Mesendoderm (in vitro differentiated cells): Measurements from ENCODE around the gene CLEC4F.

Experiments
- DNase-seq: peaks from one replicate; pipeline ENCODE4 v3.0.0; 2013
- H2AK5ac ChIP-seq: 2 replicates; pipeline ENCODE4 v1.6.1; 2013; ENCODE audit warnings: low read length, inconsistent platforms
- H2BK120ac ChIP-seq: 2 replicates; pipeline ENCODE4 v1.6.1; 2013; ENCODE audit warnings: low read depth, mild to moderate bottlenecking, low read length, moderate library complexity, mixed read lengths
- H2BK15ac ChIP-seq: replicated peaks from 2 replicates; pipeline ENCODE4 v1.6.1; 2013; ENCODE audit warnings: low read depth, mild to moderate bottlenecking, moderate library complexity
- H2BK5ac ChIP-seq: 2 replicates; pipeline ENCODE4 v1.6.1; 2013; ENCODE audit warnings: low read length, inconsistent platforms
- H3K18ac ChIP-seq: 2 replicates; pipeline ENCODE4 v1.6.1; 2013; ENCODE audit warnings: mild to moderate bottlenecking, low read length, mixed read lengths
- H3K23ac ChIP-seq: one replicate; pipeline ENCODE4 v1.6.1; 2013; ENCODE audit warnings: low read length
- H3K27ac ChIP-seq: 2 replicates; pipeline ENCODE4 v1.5.1; 2013; ENCODE audit warnings: low read depth, mild to moderate bottlenecking, inconsistent platforms, low read length, moderate library complexity
- H3K27me3 ChIP-seq: 2 replicates; pipeline ENCODE4 v1.6.1; 2013; ENCODE audit warnings: low read length, control low read depth, mild to moderate bottlenecking, inconsistent platforms; ENCODE audit not compliant: insufficient read depth, poor library complexity
- H3K36me3 ChIP-seq: 2 replicates; pipeline ENCODE4 v1.6.1; 2013; ENCODE audit warnings: low read length, inconsistent platforms; ENCODE audit not compliant: control insufficient read depth, insufficient read depth
- H3K4ac ChIP-seq: one replicate; pipeline ENCODE4 v1.6.1; 2013; ENCODE audit warnings: low read depth, mild to moderate bottlenecking, low read length, moderate library complexity
- H3K4me1 ChIP-seq: 2 replicates; pipeline ENCODE4 v1.6.1; 2013; ENCODE audit warnings: low read depth, low read length, inconsistent platforms; ENCODE audit not compliant: control insufficient read depth
- H3K4me2 ChIP-seq: 2 replicates; pipeline ENCODE4 v1.6.1; 2013; ENCODE audit warnings: low read length
- H3K4me3 ChIP-seq: 2 replicates; pipeline ENCODE4 v1.5.1; 2013; ENCODE audit warnings: mild to moderate bottlenecking, low read length
- H3K56ac ChIP-seq: one replicate; pipeline ENCODE4 v1.6.1; 2013; ENCODE audit warnings: low read length
- H3K79me1 ChIP-seq: 2 replicates; pipeline ENCODE4 v1.6.1; 2013; ENCODE audit warnings: low read length, inconsistent platforms
- H3K79me2 ChIP-seq: 2 replicates; pipeline ENCODE4 v1.6.1; 2013; ENCODE audit warnings: mild to moderate bottlenecking, low read length; ENCODE audit not compliant: control insufficient read depth, insufficient read depth
- H3K9ac ChIP-seq: 2 replicates; pipeline ENCODE4 v1.6.1; 2013; ENCODE audit warnings: low read length, inconsistent platforms
- H4K5ac ChIP-seq: one replicate; pipeline ENCODE4 v1.6.1; 2013; ENCODE audit warnings: low read length
- H4K8ac ChIP-seq: one replicate; pipeline ENCODE4 v1.6.1; 2013; ENCODE audit warnings: low read depth, mild to moderate bottlenecking, control low read depth, low read length, moderate library complexity
- WGBS: extraction: QIAGEN DNeasy Blood & Tissue Kit; methylation state at CpG from one replicate; pipeline ENCODE4 v1.1.7; 2013; ENCODE audit warnings: low lambda C conversion rate, missing lambda C conversion rate; ENCODE audit not compliant: insufficient coverage; ENCODE audit errors: extremely low coverage; 5-methylcytosine and 5-hydroxymethylcytosine counted together

Gene CLEC4F

GRCh38 chr2:70826696-70827350 lies 6.4 kb upstream of the CLEC4F start:
- no peak overlapping the region for H3K9ac ChIP-seq
- no peak overlapping the region for H3K4me2 ChIP-seq
- H3K27me3 ChIP-seq = no peaks in the 10 kb centered on the region
- H3K27ac ChIP-seq = no peak overlapping the region
- no peaks in the 10 kb centered on the region for H3K36me3 ChIP-seq
- no peak overlapping the region for H3K4me3 ChIP-seq
- no peak overlapping the region for H3K23ac ChIP-seq
- no peak overlapping the region for H2AK5ac ChIP-seq
- H4K5ac ChIP-seq = no peak overlapping the region
- no peak overlapping the region for H3K56ac ChIP-seq
- no peaks in the 10 kb centered on the region for H3K79me2 ChIP-seq
- H2BK5ac ChIP-seq = no peak overlapping the region
- DNase-seq = no peak
- WGBS = no CpG with 5 or more reads among the region's 4 CpGs
- no peak overlapping the region for H2BK120ac ChIP-seq
- H3K4me1 ChIP-seq = no peaks in the 10 kb centered on the region
- no peak overlapping the region for H3K4ac ChIP-seq
- no peak overlapping the region for H2BK15ac ChIP-seq
- H3K18ac ChIP-seq = no peak overlapping the region
- no peaks in the 10 kb centered on the region for H3K79me1 ChIP-seq
- H4K8ac ChIP-seq = no peak overlapping the region

DNA sequence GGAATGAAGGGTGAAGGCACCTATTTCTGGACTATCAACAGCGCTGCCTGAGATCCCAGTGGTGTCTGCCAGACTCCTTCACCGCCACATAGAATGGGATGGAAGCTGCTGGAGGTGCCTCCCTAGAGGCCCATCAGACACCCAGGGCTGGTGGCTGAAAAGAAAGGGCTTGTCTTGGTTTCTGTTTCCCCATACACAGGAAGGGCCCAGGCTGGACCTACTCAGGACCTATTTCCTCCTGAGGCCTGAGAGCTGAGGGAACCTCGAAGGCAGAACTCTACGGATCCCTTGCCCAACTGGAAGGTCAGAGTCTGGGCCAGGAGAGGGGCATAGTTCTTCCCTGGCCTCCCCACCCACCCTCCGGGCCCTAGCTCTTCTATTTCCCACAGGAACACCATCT lies 2.9 kb upstream of the CLEC4F start:
- no peak overlapping the region for H4K5ac ChIP-seq
- H3K27ac ChIP-seq = no peak overlapping the region
- no peaks in the 10 kb centered on the region for H3K27me3 ChIP-seq
- H3K23ac ChIP-seq = no peak overlapping the region
- no peaks in the 10 kb centered on the region for H3K79me2 ChIP-seq
- no peaks in the 10 kb centered on the region for H3K79me1 ChIP-seq
- H3K4me3 ChIP-seq = no peak overlapping the region
- H3K18ac ChIP-seq = no peak overlapping the region
- H3K56ac ChIP-seq = no peak overlapping the region
- no peak overlapping the region for H2BK120ac ChIP-seq
- no peak overlapping the region for H3K4me2 ChIP-seq
- no peak overlapping the region for H2BK15ac ChIP-seq
- H4K8ac ChIP-seq = no peak overlapping the region
- no CpG with 5 or more reads among the region's 5 CpGs for WGBS
- H3K4me1 ChIP-seq = no peaks in the 10 kb centered on the region
- no peak overlapping the region for H3K9ac ChIP-seq
- no peak overlapping the region for H2AK5ac ChIP-seq
- H2BK5ac ChIP-seq = no peak overlapping the region
- no peaks in the 10 kb centered on the region for H3K36me3 ChIP-seq
- no peak for DNase-seq
- H3K4ac ChIP-seq = no peak overlapping the region

DNA sequence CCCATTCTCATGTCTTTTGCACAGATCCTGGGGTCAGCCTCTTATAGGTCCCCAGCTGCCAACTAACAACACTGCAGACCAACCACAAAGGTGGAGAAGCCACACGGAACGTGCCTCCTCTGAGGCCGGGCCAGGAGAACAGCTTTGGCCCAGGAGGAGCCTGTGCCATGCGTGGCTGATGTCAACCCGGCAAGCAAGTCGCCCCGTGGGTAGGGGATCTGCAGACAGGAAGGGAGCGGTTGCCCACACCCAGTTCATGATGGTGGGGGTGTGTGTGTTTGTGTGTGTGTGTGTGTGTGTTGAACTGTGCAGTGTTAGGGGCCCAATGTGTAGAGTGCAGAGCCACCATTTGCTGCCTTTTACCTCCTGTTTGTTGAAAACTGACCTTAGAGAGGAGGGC lies 2.4 kb upstream of the CLEC4F start:
- no peak overlapping the region for H2BK120ac ChIP-seq
- no peak overlapping the region for H3K27ac ChIP-seq
- H3K23ac ChIP-seq = no peak overlapping the region
- H3K56ac ChIP-seq = no peak overlapping the region
- no peak overlapping the region for H3K4me2 ChIP-seq
- H3K27me3 ChIP-seq = no peaks in the 10 kb centered on the region
- no peak overlapping the region for H3K9ac ChIP-seq
- no peak overlapping the region for H4K5ac ChIP-seq
- H3K36me3 ChIP-seq = no peaks in the 10 kb centered on the region
- no peak overlapping the region for H2BK15ac ChIP-seq
- H3K79me1 ChIP-seq = no peaks in the 10 kb centered on the region
- no peak overlapping the region for H2BK5ac ChIP-seq
- DNase-seq = no peak
- no peak overlapping the region for H3K18ac ChIP-seq
- no peak overlapping the region for H3K4me3 ChIP-seq
- H4K8ac ChIP-seq = no peak overlapping the region
- no peaks in the 10 kb centered on the region for H3K4me1 ChIP-seq
- H3K4ac ChIP-seq = no peak overlapping the region
- H3K79me2 ChIP-seq = no peaks in the 10 kb centered on the region
- H2AK5ac ChIP-seq = no peak overlapping the region
- no CpG with 5 or more reads among the region's 8 CpGs for WGBS

- Histone ChIP-seq H3K79me2 (no peaks in the 10 kb centered on the region), H3K4ac (no peak overlapping the region), H3K4me3 (no peak overlapping the region), H3K23ac (no peak overlapping the region), H3K9ac (no peak overlapping the region), H3K79me1 (no peaks in the 10 kb centered on the region), H3K18ac (no peak overlapping the region), H4K8ac (no peak overlapping the region), H2BK5ac (no peak overlapping the region), H3K27me3 (no peaks in the 10 kb centered on the region), H3K27ac (no peak overlapping the region), H3K4me2 (no peak overlapping the region), H3K4me1 (no peaks in the 10 kb centered on the region), H3K56ac (no peak overlapping the region), H2BK120ac (no peak overlapping the region), H2BK15ac (no peak overlapping the region), H3K36me3 (no peaks in the 10 kb centered on the region), H4K5ac (no peak overlapping the region), H2AK5ac (no peak overlapping the region)
- DNase-seq = no peak
- no CpG with 5 or more reads among the region's 3 CpGs for WGBS
These were observed 3.0 kb downstream of the CLEC4F start for GRCh38 chr2:70817284-70817954.

DNA sequence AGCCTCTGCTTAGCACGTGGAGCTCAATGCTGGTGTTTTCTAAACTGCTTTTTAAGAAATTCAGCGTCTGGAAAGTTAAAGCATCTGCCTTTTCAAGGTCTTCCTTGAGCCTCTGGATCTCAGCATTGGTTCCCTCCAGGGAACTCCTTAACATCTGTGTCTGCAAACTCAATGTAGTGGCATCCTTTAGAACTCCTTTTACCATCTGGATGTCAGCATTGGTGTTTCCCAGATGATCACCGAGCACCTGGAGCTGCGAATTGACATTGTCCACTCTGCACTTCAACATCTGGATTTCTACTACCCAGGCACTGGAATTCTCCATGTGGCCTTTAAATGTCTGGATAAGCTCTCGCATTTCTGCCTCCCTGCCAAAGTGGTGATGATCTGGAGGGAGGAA lies 3.7 kb downstream of the CLEC4F start:
- H3K4ac ChIP-seq = no peak overlapping the region
- no peaks in the 10 kb centered on the region for H3K27me3 ChIP-seq
- no peak overlapping the region for H3K4me2 ChIP-seq
- H4K5ac ChIP-seq = no peak overlapping the region
- H3K18ac ChIP-seq = no peak overlapping the region
- H3K79me2 ChIP-seq = no peaks in the 10 kb centered on the region
- H2BK120ac ChIP-seq = no peak overlapping the region
- H4K8ac ChIP-seq = no peak overlapping the region
- no peaks in the 10 kb centered on the region for H3K4me1 ChIP-seq
- H3K79me1 ChIP-seq = no peaks in the 10 kb centered on the region
- H2BK5ac ChIP-seq = no peak overlapping the region
- H2BK15ac ChIP-seq = no peak overlapping the region
- H3K36me3 ChIP-seq = no peaks in the 10 kb centered on the region
- H3K4me3 ChIP-seq = no peak overlapping the region
- no peak overlapping the region for H3K27ac ChIP-seq
- no CpG with 5 or more reads among the region's 5 CpGs for WGBS
- H3K9ac ChIP-seq = no peak overlapping the region
- DNase-seq = no peak
- H2AK5ac ChIP-seq = no peak overlapping the region
- H3K56ac ChIP-seq = no peak overlapping the region
- H3K23ac ChIP-seq = no peak overlapping the region
